GM21526 (cell line): ENCODE measurements around the gene FBXO22.
"Not testable (repeated sequence)": the region's sequence is repeated elsewhere in the genome, so short reads cannot be mapped to it uniquely, and the experiment has no call there.

Experiments
- ATAC-seq: cut with Tn5 transposase; IDR thresholded peaks from one replicate; pipeline ENCODE4 v1.9.1; 2021; ENCODE audit warnings: moderate library complexity; ENCODE audit not compliant: unreplicated experiment, low FRiP score

Gene FBXO22

DNA sequence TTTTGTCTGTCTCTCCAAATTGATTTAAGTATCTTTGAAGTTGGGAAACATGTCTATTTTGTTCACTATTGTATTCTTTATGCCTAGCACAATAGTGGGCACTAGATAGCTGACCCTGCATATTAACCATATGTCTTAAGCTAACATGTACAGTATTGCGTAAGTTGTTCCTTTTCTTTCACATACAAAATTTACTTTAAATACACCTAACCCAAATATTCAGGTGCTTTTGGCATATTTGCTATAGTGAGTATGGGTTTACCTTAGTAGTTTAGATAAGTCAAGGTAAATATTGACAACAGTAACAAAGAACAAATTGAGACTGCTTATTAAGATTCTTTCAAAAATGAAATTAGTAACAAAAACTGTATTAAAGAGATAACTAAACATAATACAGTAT is 57.7 kb downstream of the FBXO22 start:
- ATAC-seq, result no peak

DNA sequence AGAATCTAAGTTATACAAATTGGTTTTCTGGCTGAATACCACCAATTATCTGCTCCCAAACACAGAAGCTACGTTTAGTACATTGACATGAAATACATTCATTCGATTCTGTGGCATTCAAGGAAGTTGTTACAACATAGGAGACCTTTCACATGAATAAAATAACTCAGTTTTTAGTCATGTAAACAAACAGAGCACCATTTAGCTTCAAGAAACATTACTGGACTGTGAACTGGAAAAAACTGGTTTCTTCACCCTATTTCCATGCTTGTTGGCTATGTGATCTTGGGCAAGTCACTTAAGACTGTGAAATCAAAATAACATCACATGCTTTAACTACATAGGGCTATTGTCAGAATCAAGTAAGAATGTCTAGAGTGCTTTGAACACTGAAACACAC is 62.4 kb downstream of the FBXO22 start:
- ATAC-seq, result no peak

DNA sequence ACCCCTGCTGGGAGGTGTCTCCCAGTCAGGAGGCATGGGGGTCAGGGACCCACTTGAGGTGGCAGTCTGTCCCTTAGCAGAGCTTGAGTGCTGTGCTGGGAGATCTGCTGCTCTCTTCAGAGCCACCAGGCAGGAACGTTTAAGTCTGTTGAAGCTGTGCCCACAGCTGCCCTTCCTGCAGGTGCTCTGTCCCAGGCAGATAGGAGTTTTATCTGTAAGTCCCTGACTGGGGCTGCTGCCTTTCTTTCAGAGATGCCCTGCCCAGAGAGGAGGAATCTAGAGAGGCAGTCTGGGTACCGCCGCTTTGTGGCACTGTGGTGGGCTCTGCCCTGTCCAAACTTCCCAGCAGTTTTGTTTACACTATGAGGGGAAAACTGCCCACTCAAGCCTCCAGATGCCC is 73.1 kb downstream of the FBXO22 start:
- not testable (repeated sequence) for ATAC-seq

DNA sequence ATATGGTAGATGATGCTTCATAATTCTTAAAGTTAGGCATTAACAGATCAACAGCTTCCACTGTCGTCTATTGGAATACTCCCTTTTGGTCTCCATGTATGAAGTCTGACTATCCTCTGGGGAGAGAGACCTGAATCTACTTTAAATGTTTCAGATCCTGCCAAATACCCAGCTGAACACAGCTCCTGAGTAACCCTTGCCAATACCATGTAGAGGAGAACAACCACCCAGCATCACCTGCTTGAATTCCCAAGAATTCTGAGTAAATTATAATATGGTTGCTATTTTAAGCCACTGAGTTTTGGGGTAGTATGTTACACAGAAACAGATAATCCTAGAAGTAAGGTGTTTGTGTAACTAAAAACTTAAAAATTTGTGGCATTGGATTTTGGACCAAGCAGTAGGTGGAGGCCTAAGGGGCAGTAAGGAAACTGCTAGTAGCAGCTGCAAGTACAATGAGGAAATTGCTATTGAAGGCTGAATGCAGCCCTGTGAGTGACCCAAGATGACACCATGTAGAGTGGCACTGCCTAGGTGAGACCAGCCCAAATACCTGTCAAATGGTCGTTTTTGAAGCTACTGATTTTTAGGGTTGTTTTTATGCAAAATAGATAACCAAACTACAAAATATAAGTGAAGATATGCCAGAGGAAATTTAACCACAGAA is 77.6 kb downstream of the FBXO22 start:
- no peak for ATAC-seq

DNA sequence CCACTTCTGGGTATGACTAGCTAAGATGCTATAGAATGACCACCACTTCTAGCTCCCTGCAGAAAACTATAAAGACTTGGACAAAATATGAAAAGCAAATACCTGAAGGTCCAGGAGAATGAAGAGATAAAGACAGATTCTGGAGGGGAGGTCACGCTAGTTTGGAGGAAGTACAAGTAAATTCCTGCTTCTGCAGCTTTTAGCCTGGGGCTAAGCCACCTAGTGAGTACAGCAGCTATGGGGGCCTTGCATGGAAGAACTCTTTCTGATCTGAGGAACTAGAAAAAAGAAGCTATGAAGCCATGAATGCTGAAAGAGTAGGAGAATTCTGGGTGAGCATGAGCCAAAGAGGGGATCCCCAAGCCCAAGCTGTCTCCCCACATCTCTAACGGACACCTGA is 78.8 kb downstream of the FBXO22 start:
- ATAC-seq, result no peak

DNA sequence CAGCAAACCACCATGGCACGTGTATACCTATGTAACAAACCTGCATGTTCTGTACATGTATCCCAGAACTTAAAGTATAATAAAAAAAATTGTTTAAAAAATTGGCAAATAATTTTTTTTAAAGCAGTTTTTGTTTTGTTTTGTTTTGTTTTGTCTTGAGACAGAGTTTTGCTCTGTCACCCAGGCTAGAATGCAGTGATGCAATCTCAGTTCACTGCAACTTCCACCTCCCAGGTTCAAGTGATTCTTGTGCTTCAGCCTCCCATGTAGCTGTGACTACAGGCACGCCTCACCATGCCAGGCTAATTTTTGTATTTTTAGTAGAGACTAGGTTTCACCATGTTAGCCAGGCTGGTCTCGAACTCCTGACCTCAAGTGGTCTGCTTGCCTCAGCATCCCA is 81.0 kb downstream of the FBXO22 start:
- not testable (repeated sequence) for ATAC-seq

DNA sequence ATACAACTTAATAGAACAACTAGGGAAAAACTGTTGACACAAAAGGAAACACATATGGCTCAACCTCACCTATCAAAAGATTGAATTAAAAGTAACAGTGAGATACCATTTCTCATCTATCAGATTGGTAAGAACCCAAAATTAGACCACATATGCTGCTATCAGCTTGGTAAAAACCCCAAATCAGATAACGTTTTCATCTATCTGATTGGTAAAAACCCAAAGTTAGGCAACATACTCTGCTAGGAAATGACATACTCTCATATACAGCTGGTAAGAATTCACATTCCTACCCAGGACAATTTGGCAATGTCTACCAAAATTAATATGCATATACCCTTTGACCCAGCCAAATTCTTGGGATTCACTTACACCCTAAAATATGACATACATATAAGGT is 82.3 kb downstream of the FBXO22 start:
- no peak for ATAC-seq

DNA sequence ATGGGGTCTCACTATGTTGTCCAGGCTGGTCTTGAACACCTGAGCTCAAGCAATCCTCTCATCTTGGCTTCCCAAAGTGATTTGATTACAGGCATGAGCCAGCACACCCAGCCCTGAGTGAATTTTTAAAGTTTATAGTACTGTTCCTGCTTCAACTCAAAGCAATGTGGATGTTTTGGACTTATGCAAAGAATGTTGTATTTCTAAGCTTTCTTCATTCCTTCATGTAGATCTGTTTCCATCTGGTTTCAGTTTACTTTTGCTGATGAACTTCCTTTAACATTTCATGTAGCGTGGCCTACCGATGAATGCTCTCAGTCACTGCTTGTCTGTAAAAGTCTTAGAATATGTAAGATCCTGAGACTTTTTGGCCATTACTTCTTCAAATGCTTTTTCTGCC is 85.4 kb downstream of the FBXO22 start:
- no peak for ATAC-seq

DNA sequence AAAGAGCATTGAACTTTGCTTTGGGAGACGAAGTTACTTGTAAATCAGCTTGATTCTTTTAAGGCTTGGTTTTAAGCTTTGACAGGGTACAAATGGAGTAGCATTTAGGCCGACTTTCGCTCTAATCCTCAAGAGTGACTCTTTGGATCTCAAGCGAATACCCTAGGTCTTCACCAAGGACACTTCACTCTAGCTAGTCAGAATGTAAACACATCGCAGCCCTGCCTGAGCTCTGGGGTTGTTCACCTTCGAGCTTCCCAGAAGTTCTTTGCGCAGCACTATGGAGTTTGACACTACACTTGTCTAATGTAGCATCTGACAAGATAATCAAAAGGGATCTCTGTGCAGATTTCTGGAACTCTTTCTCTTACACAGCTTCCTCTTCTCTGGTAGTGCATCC is 86.2 kb downstream of the FBXO22 start:
- no peak for ATAC-seq
